HepG2 (cell line): ENCODE measurements around the gene SETD2. TPM values are rescaled to one million over a fixed set of nuclear protein-coding genes. Genes with fewer than 3 reads are reported as not detected.

Source experiments
- DMAP1 ChIP-seq: IDR thresholded peaks from 2 replicates; pipeline ENCODE4 v1.6.1; 2016
- EEA1 ChIP-seq: sonication (generic); formaldehyde crosslinking; IDR thresholded peaks from 2 replicates; pipeline ENCODE4 v1.5.1; 2020; ENCODE audit warnings: mild to moderate bottlenecking, missing genetic modification reagents, borderline replicate concordance
- KAT7 ChIP-seq: IDR thresholded peaks from 2 replicates; pipeline ENCODE4 v1.6.1; 2018; ENCODE audit warnings: borderline replicate concordance, missing compliant biosample characterization
- PAX8 ChIP-seq: sonication (generic); formaldehyde crosslinking; IDR thresholded peaks from 2 replicates; pipeline ENCODE4 v1.8.0; 2022; ENCODE audit warnings: mild to moderate bottlenecking, missing genetic modification reagents, borderline replicate concordance
- SATB2 ChIP-seq: sonication (generic); formaldehyde crosslinking; IDR thresholded peaks from 2 replicates; pipeline ENCODE4 v1.5.0; 2020; ENCODE audit warnings: missing genetic modification reagents
- SIX1 ChIP-seq: sonication (generic); formaldehyde crosslinking; IDR thresholded peaks from 2 replicates; pipeline ENCODE4 v1.4.0; 2020; ENCODE audit warnings: missing genetic modification reagents, borderline replicate concordance
- ZFP36 ChIP-seq: fragments of 150-350 bp; IDR thresholded peaks from 2 replicates; pipeline ENCODE4 v1.6.1; 2018; ENCODE audit warnings: borderline replicate concordance, low read length, low read depth; ENCODE audit not compliant: partially characterized antibody
- ZFP82 ChIP-seq: sonication (generic); formaldehyde crosslinking; IDR thresholded peaks from 2 replicates; pipeline ENCODE4 v1.5.1; 2020; ENCODE audit warnings: mild to moderate bottlenecking, missing genetic modification reagents, borderline replicate concordance
- polyA plus RNA-seq, 8 experiments: library from polyadenylated mRNA; depleted of rRNA in 3 of 8; stranded (reverse) in 7 of 8; unstranded in 1 of 8; fragments of >200 nt; fragmentation: Illumina TruSeq in 4 of 8; extraction: Trizol in 4 of 8; gene quantifications; 2 replicates each; pipeline versions ENCODE4 v1.2.1 to v1.2.3, GENCODE V29; 2011 to 2016; ENCODE audit warnings: low read depth in 4 of 8, missing spikeins in 1 of 8, mixed read lengths in 1 of 8; ENCODE audit not compliant: insufficient read depth in 1 of 8
- total RNA-seq, 5 experiments: library from RNA; depleted of rRNA; stranded (reverse); fragments of >200 nt; fragmentation: Illumina TruSeq; extraction: Trizol; gene quantifications; 2 replicates each; pipeline ENCODE4 v1.2.3, GENCODE V29; 2016; ENCODE audit warnings: low read depth in 1 of 5
- TF ChIP-seq, protein P1 (sequence below): IDR thresholded peaks from 2 replicates; pipeline ENCODE4 v1.6.1; 2016; ENCODE audit warnings: low read depth, missing genetic modification reagents, missing compliant biosample characterization
- TF ChIP-seq, protein P2 (sequence below): sonication (generic); formaldehyde crosslinking; IDR thresholded peaks from one replicate; pipeline ENCODE4 v1.5.1; 2020; ENCODE audit warnings: mild to moderate bottlenecking, missing genetic modification reagents; ENCODE audit errors: not compliant biosample characterization
- TF ChIP-seq, protein P3 (sequence below): sonication (generic); formaldehyde crosslinking; conservative IDR thresholded peaks from 2 replicates; pipeline ENCODE4 v1.4.0; 2020; ENCODE audit warnings: missing genetic modification reagents

Gene SETD2
- total and polyA plus RNA-seq, 2 of the 13 experiments (the other 11 are each of a cell fraction or from before 2014, with no cell fraction given), result 14.2 to 24.2 TPM

DNA sequence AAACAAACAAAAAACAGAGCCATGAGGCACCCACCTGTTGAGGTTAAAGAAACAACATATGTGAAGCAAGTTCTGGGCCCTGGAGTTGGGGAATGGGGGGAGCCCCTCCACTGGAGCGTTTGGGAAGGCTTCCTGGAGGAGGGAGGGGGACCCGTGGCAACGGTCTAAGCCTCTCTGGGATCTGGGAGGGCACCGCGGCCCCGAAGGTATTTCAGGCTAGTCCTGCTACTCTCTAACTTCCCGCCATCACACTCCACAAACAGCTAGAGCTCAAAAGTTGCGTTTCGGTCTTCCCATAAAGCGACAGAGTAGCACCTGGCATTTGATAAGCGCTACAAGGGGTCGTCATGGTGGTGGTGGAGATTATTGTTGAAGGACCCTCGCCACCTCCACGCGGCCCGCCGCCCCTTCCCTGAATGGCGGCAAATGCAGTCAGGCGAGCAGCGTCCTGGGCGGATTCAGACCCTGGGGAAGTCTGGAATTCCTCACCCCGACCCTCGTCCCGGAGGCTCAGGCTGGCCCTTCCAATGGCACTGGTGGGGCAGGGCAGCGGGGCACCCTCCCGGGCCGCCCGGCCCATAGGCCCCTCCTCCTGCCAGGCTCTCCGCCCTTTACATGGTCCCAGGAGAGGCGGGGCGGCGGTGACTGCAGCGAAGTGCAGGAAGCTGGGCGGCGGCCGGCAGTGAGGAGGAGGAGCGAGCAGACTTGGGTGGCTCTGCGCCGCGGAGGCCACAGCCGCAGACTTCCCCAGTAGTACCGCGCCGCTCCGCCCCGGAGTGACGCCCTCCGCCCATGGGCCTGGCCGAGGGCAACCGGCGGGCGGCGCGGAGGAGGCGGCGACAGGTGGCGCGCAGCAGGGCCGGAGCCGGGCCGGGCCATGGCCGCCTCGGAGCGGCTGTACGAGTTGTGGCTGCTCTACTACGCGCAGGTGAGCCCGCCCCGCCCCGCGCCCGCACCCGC lies 184.6 kb downstream of the SETD2 start, which contains the start of gene NBEAL2 (continued):
- TF ChIP-seq, protein P1, sequence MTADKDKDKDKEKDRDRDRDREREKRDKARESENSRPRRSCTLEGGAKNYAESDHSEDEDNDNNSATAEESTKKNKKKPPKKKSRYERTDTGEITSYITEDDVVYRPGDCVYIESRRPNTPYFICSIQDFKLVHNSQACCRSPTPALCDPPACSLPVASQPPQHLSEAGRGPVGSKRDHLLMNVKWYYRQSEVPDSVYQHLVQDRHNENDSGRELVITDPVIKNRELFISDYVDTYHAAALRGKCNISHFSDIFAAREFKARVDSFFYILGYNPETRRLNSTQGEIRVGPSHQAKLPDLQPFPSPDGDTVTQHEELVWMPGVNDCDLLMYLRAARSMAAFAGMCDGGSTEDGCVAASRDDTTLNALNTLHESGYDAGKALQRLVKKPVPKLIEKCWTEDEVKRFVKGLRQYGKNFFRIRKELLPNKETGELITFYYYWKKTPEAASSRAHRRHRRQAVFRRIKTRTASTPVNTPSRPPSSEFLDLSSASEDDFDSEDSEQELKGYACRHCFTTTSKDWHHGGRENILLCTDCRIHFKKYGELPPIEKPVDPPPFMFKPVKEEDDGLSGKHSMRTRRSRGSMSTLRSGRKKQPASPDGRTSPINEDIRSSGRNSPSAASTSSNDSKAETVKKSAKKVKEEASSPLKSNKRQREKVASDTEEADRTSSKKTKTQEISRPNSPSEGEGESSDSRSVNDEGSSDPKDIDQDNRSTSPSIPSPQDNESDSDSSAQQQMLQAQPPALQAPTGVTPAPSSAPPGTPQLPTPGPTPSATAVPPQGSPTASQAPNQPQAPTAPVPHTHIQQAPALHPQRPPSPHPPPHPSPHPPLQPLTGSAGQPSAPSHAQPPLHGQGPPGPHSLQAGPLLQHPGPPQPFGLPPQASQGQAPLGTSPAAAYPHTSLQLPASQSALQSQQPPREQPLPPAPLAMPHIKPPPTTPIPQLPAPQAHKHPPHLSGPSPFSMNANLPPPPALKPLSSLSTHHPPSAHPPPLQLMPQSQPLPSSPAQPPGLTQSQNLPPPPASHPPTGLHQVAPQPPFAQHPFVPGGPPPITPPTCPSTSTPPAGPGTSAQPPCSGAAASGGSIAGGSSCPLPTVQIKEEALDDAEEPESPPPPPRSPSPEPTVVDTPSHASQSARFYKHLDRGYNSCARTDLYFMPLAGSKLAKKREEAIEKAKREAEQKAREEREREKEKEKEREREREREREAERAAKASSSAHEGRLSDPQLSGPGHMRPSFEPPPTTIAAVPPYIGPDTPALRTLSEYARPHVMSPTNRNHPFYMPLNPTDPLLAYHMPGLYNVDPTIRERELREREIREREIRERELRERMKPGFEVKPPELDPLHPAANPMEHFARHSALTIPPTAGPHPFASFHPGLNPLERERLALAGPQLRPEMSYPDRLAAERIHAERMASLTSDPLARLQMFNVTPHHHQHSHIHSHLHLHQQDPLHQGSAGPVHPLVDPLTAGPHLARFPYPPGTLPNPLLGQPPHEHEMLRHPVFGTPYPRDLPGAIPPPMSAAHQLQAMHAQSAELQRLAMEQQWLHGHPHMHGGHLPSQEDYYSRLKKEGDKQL (CRISPR knock-in tag), result no peak; the same call in 1 of the 2 replicates
- TF ChIP-seq DMAP1 (peak; percentile 57; the same call in 1 of the 2 replicates), KAT7 (CRISPR knock-in tag) (peak; percentile 80; the same call in 1 of the 2 replicates), SATB2 (CRISPR knock-in tag) (no peak), SIX1 (CRISPR knock-in tag) (no peak), EEA1 (CRISPR knock-in tag) (no peak), ZFP82 (CRISPR knock-in tag) (peak; percentile 18; the same call in 1 of the 2 replicates), ZFP36 (peak; percentile 98), PAX8 (no peak)
- TF ChIP-seq, protein P2, sequence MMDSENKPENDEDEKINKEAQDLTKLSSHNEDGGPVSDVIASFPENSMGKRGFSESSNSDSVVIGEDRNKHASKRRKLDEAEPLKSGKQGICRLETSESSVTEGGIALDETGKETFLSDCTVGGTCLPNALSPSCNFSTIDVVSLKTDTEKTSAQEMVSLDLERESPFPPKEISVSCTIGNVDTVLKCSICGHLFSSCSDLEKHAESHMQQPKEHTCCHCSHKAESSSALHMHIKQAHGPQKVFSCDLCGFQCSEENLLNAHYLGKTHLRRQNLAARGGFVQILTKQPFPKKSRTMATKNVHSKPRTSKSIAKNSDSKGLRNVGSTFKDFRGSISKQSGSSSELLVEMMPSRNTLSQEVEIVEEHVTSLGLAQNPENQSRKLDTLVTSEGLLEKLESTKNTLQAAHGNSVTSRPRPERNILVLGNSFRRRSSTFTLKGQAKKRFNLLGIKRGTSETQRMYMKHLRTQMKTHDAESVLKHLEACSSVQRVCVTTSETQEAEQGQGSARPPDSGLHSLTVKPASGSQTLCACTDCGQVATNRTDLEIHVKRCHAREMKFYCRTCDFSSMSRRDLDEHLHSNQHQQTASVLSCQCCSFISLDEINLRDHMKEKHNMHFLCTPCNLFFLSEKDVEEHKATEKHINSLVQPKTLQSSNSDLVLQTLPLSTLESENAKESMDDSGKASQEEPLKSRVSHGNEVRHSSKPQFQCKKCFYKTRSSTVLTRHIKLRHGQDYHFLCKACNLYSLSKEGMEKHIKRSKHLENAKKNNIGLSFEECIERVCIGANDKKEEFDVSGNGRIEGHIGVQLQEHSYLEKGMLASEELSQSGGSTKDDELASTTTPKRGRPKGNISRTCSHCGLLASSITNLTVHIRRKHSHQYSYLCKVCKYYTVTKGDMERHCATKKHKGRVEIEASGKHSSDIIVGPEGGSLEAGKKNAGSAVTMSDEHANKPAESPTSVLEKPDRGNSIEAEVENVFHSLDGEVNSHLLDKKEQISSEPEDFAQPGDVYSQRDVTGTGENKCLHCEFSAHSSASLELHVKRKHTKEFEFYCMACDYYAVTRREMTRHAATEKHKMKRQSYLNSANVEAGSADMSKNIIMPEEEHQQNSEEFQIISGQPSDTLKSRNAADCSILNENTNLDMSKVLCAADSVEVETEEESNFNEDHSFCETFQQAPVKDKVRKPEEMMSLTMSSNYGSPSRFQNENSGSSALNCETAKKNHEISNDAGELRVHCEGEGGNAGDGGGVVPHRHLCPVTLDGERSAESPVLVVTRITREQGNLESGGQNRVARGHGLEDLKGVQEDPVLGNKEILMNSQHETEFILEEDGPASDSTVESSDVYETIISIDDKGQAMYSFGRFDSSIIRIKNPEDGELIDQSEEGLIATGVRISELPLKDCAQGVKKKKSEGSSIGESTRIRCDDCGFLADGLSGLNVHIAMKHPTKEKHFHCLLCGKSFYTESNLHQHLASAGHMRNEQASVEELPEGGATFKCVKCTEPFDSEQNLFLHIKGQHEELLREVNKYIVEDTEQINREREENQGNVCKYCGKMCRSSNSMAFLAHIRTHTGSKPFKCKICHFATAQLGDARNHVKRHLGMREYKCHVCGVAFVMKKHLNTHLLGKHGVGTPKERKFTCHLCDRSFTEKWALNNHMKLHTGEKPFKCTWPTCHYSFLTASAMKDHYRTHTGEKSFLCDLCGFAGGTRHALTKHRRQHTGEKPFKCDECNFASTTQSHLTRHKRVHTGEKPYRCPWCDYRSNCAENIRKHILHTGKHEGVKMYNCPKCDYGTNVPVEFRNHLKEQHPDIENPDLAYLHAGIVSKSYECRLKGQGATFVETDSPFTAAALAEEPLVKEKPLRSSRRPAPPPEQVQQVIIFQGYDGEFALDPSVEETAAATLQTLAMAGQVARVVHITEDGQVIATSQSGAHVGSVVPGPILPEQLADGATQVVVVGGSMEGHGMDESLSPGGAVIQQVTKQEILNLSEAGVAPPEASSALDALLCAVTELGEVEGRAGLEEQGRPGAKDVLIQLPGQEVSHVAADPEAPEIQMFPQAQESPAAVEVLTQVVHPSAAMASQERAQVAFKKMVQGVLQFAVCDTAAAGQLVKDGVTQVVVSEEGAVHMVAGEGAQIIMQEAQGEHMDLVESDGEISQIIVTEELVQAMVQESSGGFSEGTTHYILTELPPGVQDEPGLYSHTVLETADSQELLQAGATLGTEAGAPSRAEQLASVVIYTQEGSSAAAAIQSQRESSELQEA (CRISPR knock-in tag), result no peak
- TF ChIP-seq, protein P3, sequence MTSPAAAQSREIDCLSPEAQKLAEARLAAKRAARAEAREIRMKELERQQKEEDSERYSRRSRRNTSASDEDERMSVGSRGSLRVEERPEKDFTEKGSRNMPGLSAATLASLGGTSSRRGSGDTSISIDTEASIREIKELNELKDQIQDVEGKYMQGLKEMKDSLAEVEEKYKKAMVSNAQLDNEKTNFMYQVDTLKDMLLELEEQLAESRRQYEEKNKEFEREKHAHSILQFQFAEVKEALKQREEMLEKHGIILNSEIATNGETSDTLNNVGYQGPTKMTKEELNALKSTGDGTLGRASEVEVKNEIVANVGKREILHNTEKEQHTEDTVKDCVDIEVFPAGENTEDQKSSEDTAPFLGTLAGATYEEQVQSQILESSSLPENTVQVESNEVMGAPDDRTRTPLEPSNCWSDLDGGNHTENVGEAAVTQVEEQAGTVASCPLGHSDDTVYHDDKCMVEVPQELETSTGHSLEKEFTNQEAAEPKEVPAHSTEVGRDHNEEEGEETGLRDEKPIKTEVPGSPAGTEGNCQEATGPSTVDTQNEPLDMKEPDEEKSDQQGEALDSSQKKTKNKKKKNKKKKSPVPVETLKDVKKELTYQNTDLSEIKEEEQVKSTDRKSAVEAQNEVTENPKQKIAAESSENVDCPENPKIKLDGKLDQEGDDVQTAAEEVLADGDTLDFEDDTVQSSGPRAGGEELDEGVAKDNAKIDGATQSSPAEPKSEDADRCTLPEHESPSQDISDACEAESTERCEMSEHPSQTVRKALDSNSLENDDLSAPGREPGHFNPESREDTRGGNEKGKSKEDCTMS (CRISPR knock-in tag), result no peak
